ENCODE data around the gene HDGFL2. TPM values are rescaled to one million over a fixed set of nuclear protein-coding genes. Genes with fewer than 3 reads are reported as not detected.

HDGFL2 gene
- total RNA-seq, 1 donor from 2014 or later = 35.0 TPM

- Histone ChIP-seq H3K36me3 (ENCODE audit: control insufficient read depth, insufficient read depth, low read length) (peaks cover 15% of the 10 kb centered on the region), H3K4me3 (ENCODE audit: low read depth, low read length) (no peak overlapping the region), H3K27me3 (ENCODE audit: control insufficient read depth, insufficient read depth, low read length) (no peaks in the 10 kb centered on the region)
- no peak for DNase-seq (ENCODE audit: low read depth)
- FAIRE-seq = no peak
- no peak for TF ChIP-seq CTCF (IDR thresholded peaks at IDR 0.05; ENCODE audit: insufficient read depth, low read length, severe bottlenecking)
These were observed 15.5 kb downstream of the HDGFL2 start for GRCh38 chr19:4487572-4487971.

DNA sequence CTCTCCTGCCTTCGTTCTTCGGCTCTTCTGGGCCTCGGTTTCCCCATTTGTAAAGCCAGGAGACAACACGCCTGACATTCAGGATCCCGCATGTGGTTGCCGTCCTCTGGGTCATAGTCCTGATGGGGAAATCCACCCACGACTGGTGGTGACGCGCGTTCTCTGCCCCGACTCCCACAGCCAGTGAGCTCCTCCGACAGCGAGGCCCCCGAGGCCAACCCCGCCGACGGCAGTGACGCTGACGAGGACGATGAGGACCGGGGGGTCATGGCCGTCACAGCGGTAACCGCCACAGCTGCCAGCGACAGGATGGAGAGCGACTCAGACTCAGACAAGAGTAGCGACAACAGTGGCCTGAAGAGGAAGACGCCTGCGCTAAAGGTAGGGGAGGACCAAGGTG, 16.4 kb downstream of the HDGFL2 start:
- Histone ChIP-seq H3K27me3 (ENCODE audit: control insufficient read depth, insufficient read depth, low read length) (no peaks in the 10 kb centered on the region), H3K4me3 (ENCODE audit: low read depth, low read length) (no peak overlapping the region), H3K36me3 (ENCODE audit: control insufficient read depth, insufficient read depth, low read length) (peaks cover 12% of the 10 kb centered on the region)
- DNase-seq (ENCODE audit: low read depth) (no peak), FAIRE-seq (no peak)
- TF ChIP-seq CTCF (IDR thresholded peaks at IDR 0.05; ENCODE audit: insufficient read depth, low read length, severe bottlenecking) = no peak

GRCh38 chr19:4491446-4491845, 19.3 kb downstream of the HDGFL2 start:
- TF ChIP-seq CTCF (IDR thresholded peaks at IDR 0.05; ENCODE audit: insufficient read depth, low read length, severe bottlenecking) = no peak
- H3K27me3 ChIP-seq (ENCODE audit: control insufficient read depth, insufficient read depth, low read length) = no peaks in the 10 kb centered on the region
- no peak for FAIRE-seq
- no peak overlapping the region for H3K4me3 ChIP-seq (ENCODE audit: low read depth, low read length)
- DNase-seq (ENCODE audit: low read depth) = no peak
- H3K36me3 ChIP-seq (ENCODE audit: control insufficient read depth, insufficient read depth, low read length) = peaks cover 18% of the 10 kb centered on the region

DNA sequence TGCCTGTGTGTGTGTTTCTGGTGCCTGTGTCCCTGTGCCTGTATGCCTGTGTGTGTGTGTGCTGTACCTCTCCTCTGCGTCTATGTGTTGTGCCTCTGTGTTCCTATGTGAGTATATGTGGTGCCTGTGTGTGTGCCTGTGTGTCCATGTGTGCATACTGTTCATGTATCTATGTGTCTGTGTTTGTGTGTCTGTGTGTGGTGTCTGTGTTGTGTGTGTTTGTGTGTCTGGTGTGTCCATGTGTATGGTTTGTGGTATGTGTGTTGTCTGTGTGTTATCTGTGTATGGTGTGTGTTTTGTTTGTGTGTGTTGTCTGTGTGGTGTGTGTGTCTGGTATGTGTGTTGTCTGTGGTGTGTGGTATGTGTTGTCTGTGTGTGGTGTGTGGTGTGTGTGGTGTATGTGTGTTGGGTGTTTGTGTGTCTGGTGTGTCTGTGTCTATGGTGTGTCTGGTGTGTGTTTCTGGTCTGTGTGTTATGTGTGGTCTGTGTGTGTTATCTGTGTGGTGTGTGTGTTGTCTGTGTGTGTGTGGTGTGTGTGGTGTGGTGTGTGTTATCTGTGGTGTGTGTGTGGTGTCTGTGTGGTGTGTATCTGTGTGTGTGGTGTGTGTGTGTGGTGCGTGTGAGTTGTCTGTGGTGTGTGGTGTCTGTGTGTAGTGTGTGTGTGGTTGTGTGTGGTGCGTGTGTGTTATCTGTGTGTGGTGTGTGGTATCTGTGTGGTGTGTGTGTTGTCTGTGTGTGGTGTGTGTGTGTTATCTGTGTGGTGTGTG, 20.4 kb downstream of the HDGFL2 start:
- no peak for TF ChIP-seq CTCF (IDR thresholded peaks at IDR 0.05; ENCODE audit: insufficient read depth, low read length, severe bottlenecking)
- peaks cover 20% of the 10 kb centered on the region for H3K36me3 ChIP-seq (ENCODE audit: control insufficient read depth, insufficient read depth, low read length)
- no peaks in the 10 kb centered on the region for H3K27me3 ChIP-seq (ENCODE audit: control insufficient read depth, insufficient read depth, low read length)
- no peak for DNase-seq (ENCODE audit: low read depth)
- no peak overlapping the region for H3K4me3 ChIP-seq (ENCODE audit: low read depth, low read length)
- peak; percentile 100 for FAIRE-seq

DNA sequence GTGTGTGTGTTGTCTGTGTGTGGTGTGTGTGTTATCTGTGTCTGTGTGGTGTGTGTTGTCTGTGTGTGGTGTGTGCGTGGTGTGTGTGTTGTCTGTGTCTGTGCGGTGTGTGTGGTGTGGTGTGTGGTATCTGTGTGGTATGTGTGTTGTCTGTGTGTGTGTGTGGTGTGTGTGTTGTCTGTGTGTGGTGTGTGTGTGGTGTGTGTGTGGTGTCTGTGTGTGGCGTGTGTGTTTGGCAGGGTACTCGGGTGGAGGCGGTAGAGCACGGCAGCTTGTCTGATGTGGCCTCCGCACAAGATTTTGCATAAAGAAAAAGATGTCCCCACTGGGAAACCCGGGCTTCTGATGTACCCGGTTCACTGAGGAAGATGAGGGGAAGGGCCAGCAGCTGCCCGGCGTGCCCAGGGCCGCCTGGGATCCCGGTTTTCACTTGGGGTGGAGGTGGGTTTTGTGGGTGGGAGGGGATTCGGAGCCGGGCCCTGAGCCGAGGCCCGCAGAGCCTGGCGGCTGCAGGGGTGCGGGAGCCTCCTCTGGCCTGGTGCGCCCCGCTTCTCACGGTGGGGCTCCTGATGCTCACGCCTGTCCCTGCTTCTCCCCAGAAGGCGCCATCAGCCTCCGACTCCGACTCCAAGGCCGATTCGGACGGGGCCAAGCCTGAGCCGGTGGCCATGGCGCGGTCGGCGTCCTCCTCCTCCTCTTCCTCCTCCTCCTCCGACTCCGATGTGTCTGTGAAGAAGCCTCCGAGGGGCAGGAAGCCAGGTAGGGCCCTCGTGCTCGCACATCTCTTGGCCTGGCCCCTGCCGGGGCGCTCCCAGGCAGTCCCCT, 21.2 kb downstream of the HDGFL2 start:
- Histone ChIP-seq H3K4me3 (ENCODE audit: low read depth, low read length) (no peak overlapping the region), H3K36me3 (ENCODE audit: control insufficient read depth, insufficient read depth, low read length) (peaks cover 24% of the 10 kb centered on the region), H3K27me3 (ENCODE audit: control insufficient read depth, insufficient read depth, low read length) (no peaks in the 10 kb centered on the region)
- TF ChIP-seq CTCF (IDR thresholded peaks at IDR 0.05; ENCODE audit: insufficient read depth, low read length, severe bottlenecking) = no peak
- no peak for DNase-seq (ENCODE audit: low read depth)
- FAIRE-seq = no peak
